Activated T-helper 1 cell treated with anti-CD3 and anti-CD28 coated beads, Interleukin-2, amount 50 U/mL, for 16 hours (primary cell): ENCODE results near the gene NSA2.

Experiments
- DNase-seq, 2 donors: peaks; one replicate each; pipeline ENCODE4 v3.0.0-alpha.2; 2020; ENCODE audit warnings: low read depth in 1 of 2, low spot score in 1 of 2

Gene NSA2

DNA sequence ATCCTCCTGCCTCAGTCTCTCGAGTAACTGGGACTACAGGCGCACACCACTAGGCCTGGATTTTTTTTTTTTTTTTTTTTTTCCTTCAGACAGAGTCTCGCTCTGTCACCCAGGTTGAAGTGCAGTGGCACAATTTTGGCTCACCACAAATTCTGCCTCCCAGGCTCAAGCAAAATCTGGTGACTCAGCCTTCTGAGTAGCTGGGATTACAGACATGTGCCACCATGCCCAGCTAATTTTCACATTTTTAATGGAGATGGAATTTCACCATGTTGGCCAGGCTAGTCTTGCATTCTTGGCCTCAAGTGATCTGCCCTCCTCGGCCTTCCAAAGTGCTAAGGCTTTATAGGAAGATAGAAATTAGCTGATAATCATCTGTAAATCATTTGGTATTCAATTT lies 43.9 kb downstream of the NSA2 start:
- no peak for DNase-seq

DNA sequence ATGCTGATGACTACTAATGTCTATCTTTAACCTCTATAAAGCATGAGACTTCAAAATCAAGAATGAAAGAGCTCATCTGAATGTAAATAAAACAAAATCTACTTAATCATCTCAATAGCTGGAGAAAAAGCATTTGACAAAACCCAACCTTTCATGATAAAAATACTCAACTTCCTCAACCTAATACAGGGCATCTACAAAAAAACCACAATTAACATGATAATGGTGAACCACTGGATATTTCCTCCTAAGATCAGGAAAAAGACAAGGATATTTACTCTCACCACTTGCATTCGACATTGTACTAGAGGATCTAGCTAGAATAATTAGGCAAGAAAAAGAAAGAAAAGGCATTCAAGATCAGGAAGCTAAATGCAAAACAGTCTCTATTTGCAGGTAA lies 49.8 kb downstream of the NSA2 start:
- no peak for DNase-seq

DNA sequence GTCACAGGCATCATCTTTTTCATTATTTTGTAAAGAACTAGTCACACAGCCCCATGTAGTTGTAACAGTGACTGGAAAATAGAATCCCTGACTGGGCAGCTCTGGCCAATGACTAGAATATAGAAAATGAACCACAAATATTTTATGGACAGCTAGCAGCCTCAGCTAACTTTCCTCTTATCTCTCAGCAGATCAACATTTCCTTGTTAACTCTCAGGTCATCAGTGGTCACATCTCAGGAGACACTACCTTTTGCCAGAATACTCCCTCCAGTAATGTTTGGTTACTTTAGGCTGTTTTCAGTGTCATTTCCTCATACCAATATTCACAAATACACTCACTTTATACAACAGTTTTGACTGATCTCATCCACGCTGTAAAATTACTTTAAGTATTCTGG lies 55.2 kb downstream of the NSA2 start:
- DNase-seq, result no peak

DNA sequence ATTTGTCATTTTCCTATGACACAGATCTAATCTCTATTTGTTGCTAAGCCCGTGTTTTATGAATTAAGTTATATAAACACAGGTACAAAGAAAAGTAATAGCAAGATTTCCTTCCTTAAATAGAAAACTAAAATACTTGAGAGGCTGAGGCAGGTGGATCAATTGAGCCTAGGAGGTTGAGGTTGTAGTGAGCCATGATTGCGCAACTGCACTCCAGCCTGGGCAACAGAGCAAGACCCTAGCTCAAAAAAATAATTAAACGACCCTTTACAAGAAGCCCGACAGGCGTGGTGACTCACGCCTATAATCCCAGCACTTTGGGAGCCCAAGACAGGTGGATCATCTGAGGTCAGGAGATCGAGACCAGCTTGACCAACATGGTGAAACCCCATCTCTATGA lies 62.4 kb downstream of the NSA2 start:
- DNase-seq, result no peak
